ENCODE measurements around the gene FGFR3. TPM values are rescaled to one million over a fixed set of nuclear protein-coding genes. Genes with fewer than 3 reads are reported as not detected.
A peak's percentile ranks its signal among the peaks of the same experiment; 100 is the strongest.

The FGFR3 gene
- polyA plus RNA-seq, 1 donor from 2014 or later, result 0.48 TPM

DNA sequence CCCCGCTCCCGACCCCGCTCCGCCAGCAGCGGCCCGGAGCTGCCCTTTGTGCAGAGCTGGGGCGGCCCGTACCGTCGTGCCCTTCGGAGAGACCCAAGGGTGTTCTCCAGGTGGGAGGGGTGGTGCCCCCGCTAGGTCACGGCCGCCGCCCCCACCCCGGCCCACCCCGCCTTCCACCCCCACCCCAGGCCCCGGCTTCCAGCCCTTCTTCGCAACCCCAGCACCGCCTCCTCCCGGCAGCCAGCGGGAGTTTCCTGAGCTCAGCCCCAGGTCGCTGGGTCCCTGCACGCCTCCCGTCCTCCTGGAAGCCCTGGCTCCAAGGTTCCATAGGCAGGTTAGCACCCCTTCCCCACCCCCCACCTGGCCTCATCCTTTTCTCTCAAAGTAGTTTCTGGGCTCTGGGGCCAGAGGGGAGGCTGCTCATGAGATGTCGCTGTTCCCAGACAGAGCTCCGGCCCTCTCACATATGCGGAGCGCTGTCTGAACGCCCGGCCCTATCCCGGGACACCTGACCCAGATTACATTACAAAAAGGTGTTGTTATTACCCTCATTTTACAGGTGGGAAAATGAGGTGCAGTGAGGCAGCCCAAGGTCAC, 25.2 kb upstream of the FGFR3 start:
- H3F3A ChIP-seq (ENCODE audit: insufficient read depth, low read length, poor library complexity, severe bottlenecking), result no peaks in the 10 kb centered on the region
- TF ChIP-seq, protein P1, sequence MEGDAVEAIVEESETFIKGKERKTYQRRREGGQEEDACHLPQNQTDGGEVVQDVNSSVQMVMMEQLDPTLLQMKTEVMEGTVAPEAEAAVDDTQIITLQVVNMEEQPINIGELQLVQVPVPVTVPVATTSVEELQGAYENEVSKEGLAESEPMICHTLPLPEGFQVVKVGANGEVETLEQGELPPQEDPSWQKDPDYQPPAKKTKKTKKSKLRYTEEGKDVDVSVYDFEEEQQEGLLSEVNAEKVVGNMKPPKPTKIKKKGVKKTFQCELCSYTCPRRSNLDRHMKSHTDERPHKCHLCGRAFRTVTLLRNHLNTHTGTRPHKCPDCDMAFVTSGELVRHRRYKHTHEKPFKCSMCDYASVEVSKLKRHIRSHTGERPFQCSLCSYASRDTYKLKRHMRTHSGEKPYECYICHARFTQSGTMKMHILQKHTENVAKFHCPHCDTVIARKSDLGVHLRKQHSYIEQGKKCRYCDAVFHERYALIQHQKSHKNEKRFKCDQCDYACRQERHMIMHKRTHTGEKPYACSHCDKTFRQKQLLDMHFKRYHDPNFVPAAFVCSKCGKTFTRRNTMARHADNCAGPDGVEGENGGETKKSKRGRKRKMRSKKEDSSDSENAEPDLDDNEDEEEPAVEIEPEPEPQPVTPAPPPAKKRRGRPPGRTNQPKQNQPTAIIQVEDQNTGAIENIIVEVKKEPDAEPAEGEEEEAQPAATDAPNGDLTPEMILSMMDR (IDR thresholded peaks at IDR 0.05; ENCODE audit: poor library complexity, severe bottlenecking), result peak; percentile 51
- no peak for TF ChIP-seq EP300 (conservative IDR thresholded peaks at IDR 0.05; ENCODE audit: poor library complexity, severe bottlenecking)
- TF ChIP-seq, protein P2, sequence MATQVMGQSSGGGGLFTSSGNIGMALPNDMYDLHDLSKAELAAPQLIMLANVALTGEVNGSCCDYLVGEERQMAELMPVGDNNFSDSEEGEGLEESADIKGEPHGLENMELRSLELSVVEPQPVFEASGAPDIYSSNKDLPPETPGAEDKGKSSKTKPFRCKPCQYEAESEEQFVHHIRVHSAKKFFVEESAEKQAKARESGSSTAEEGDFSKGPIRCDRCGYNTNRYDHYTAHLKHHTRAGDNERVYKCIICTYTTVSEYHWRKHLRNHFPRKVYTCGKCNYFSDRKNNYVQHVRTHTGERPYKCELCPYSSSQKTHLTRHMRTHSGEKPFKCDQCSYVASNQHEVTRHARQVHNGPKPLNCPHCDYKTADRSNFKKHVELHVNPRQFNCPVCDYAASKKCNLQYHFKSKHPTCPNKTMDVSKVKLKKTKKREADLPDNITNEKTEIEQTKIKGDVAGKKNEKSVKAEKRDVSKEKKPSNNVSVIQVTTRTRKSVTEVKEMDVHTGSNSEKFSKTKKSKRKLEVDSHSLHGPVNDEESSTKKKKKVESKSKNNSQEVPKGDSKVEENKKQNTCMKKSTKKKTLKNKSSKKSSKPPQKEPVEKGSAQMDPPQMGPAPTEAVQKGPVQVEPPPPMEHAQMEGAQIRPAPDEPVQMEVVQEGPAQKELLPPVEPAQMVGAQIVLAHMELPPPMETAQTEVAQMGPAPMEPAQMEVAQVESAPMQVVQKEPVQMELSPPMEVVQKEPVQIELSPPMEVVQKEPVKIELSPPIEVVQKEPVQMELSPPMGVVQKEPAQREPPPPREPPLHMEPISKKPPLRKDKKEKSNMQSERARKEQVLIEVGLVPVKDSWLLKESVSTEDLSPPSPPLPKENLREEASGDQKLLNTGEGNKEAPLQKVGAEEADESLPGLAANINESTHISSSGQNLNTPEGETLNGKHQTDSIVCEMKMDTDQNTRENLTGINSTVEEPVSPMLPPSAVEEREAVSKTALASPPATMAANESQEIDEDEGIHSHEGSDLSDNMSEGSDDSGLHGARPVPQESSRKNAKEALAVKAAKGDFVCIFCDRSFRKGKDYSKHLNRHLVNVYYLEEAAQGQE (IDR thresholded peaks at IDR 0.05; ENCODE audit: borderline replicate concordance), result no peak
- TF ChIP-seq POLR2AphosphoS5 (IDR thresholded peaks at IDR 0.05), result no peak
- TF ChIP-seq TAF1 (IDR thresholded peaks at IDR 0.05; ENCODE audit: low read depth), result no peak
- peak overlapping the region; percentile 38 for H3K9ac ChIP-seq (ENCODE audit: low read length)
- peaks cover 21% of the 10 kb centered on the region for H3K27me3 ChIP-seq (ENCODE audit: insufficient read depth, low read depth, low read length)
- H3K9me3 ChIP-seq (ENCODE audit: low read length), result no peaks in the 10 kb centered on the region
- H3K4me3 ChIP-seq (ENCODE audit: low read length), result no peak overlapping the region
- no peaks in the 10 kb centered on the region for H3K36me3 ChIP-seq (ENCODE audit: insufficient read depth, low read length)
- no peak overlapping the region for H3K27ac ChIP-seq (ENCODE audit: low read length)
- no peaks in the 10 kb centered on the region for H3K79me2 ChIP-seq (replicated peaks; ENCODE audit: insufficient read depth, low read length)
- no peak overlapping the region for H3K4me2 ChIP-seq (ENCODE audit: low read length)
- no peaks in the 10 kb centered on the region for H3K9me2 ChIP-seq (ENCODE audit: insufficient read depth, low read length)
- H2AFZ ChIP-seq (ENCODE audit: low read depth, low read length), result no peak overlapping the region
- H4K20me1 ChIP-seq (ENCODE audit: insufficient read depth), result no peaks in the 10 kb centered on the region

DNA sequence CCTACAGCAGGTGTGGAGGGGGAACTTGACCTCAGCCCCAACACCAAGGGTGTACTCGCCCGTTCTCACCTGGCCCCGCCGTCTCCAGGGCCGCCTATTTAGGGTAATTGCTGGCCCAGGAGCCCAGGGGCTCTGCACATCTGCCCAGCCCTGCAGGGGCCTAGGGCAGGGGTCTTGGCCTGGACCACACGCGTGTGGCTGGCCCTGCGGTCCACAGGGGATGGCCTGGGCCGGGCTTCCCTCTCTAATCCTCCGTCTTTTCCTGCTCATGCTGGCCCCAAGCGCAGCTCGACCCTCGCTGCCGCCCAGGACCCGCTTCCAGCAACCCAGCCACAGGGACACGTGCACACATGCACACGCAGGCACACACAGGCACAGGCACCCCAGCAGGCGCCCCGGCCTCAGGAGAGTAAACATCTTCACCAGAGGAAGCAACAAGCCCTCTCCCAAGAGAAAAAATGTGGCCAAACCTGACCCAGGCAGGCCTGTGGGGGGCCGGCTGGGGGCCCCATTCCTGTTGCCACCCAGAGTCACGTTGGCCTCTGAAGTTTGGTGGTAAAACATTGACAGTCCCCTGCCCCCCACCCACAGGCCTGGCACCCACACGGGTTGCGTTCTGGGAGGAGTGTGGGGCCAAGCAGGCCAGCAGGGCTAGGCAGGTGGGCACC, 24.6 kb upstream of the FGFR3 start:
- no peak overlapping the region for H2AFZ ChIP-seq (ENCODE audit: low read depth, low read length)
- H3K9me3 ChIP-seq (ENCODE audit: low read length), result no peaks in the 10 kb centered on the region
- H3K9me2 ChIP-seq (ENCODE audit: insufficient read depth, low read length), result no peaks in the 10 kb centered on the region
- H3K4me2 ChIP-seq (ENCODE audit: low read length), result no peak overlapping the region
- H3K9ac ChIP-seq (ENCODE audit: low read length), result no peak overlapping the region
- H3K27me3 ChIP-seq (ENCODE audit: insufficient read depth, low read depth, low read length), result peaks cover 21% of the 10 kb centered on the region
- H3K27ac ChIP-seq (ENCODE audit: low read length), result no peak overlapping the region
- no peaks in the 10 kb centered on the region for H3K36me3 ChIP-seq (ENCODE audit: insufficient read depth, low read length)
- no peaks in the 10 kb centered on the region for H3K79me2 ChIP-seq (replicated peaks; ENCODE audit: insufficient read depth, low read length)
- H3K4me3 ChIP-seq (ENCODE audit: low read length), result no peak overlapping the region
- no peaks in the 10 kb centered on the region for H3F3A ChIP-seq (ENCODE audit: insufficient read depth, low read length, poor library complexity, severe bottlenecking)
- TF ChIP-seq EP300 (conservative IDR thresholded peaks at IDR 0.05; ENCODE audit: poor library complexity, severe bottlenecking) (no peak), POLR2AphosphoS5 (IDR thresholded peaks at IDR 0.05) (no peak), SMC3 (conservative IDR thresholded peaks at IDR 0.05; ENCODE audit: poor library complexity) (no peak)
- TF ChIP-seq, protein P1 (IDR thresholded peaks at IDR 0.05; ENCODE audit: poor library complexity, severe bottlenecking), result no peak
- H4K20me1 ChIP-seq (ENCODE audit: insufficient read depth), result no peaks in the 10 kb centered on the region
